GM21515 (cell line): ENCODE results near the gene LRRC15.

Experiments
- ATAC-seq: cut with Tn5 transposase; IDR thresholded peaks from one replicate; pipeline ENCODE4 v1.9.1; 2021; ENCODE audit not compliant: unreplicated experiment

Gene LRRC15

GRCh38 chr3:194336601-194337355 lies 32.8 kb downstream of the LRRC15 start:
- no peak for ATAC-seq

GRCh38 chr3:194333981-194334320 lies 35.6 kb downstream of the LRRC15 start:
- no peak for ATAC-seq

- ATAC-seq: peak; percentile 85
Observed at GRCh38 chr3:194333212-194333980, 36.1 kb downstream of the LRRC15 start.

- ATAC-seq: no peak
Observed at GRCh38 chr3:194332858-194333211, 36.7 kb downstream of the LRRC15 start.

DNA sequence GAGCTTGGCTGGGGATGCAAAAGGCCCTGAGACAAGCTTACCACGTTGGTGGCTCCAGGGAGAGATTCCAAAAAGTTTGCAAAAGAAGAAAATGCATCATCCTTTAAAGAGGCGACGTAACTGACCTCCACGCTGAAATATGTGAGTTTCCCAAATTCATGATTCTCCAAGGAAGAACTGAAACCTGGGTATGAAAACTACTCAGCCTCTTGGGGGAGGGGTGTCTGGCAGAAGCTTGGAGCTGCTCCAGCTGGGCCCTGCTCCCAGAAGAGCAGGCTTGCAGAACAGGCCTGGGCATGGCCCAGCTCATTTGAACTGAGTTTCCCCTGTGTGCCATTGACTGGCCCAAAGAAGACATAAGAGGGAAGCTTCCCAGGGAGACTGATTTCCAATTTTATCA lies 39.0 kb downstream of the LRRC15 start:
- ATAC-seq: no peak

GRCh38 chr3:194330160-194330559 lies 39.4 kb downstream of the LRRC15 start:
- no peak for ATAC-seq

GRCh38 chr3:194329583-194329965 lies 40.0 kb downstream of the LRRC15 start:
- no peak for ATAC-seq

DNA sequence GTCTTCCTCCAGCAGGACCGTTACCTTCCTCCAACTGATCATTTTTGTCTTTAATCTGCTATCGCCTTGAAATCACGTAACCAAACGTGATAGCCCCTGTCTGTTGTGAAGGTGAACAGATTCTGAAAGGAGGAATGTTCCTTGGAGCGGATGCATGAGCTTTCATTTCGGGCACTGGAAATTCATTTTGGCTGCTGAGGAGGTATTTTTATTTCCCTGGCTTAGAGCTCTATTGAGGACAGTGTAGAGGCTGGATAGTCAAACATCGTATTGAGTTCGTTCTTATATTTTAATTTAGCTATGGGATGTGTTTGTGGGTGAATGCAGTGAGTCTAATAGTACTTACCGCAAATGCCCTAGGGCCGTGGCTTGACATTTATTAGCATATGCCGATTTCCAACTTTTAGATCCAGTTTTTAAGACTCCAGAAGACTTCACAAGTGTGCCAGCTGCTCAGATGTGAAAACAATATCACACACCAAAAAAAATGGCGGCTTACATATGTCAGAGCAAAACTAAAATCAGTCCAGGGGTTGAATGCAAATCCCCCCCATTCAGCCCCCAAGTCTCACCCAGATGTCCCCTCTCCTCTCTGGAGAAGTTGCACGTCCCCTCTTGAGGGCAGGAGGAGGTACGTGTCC lies 40.5 kb downstream of the LRRC15 start:
- ATAC-seq: no peak

DNA sequence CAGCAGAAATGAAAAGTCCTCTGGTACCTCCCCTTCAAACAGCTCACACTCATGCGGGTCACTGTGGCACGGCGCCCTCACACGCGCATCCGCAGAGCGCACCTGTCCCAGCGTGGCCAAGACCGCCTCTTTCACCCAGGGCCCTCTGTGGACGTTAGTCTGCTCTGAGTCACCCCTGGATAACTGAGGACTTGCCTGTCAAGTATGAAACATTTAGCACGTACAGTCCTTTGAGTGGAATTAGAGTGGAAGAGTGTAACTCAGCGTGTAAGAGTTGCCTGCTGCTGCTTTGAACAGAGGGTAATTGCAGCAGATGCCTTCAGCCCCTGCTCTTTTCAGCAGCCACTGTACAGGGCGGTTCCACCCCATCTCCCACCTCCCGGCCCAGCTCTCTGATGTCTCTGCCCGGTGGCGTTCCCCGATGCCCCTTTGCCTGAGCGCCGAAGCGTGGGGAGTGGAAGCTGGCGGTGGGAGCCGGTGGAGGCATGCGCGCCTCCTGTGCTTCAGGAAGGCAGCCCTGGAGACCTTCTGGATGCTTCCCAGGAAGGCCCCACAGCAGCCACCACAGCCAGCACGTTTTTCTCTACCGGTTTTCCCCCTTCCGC lies 41.4 kb downstream of the LRRC15 start:
- ATAC-seq: no peak

GRCh38 chr3:194327218-194328052 lies 42.1 kb downstream of the LRRC15 start:
- no peak for ATAC-seq

- ATAC-seq: no peak
Observed at GRCh38 chr3:194326968-194327217, 42.6 kb downstream of the LRRC15 start.

GRCh38 chr3:194326192-194326967 lies 43.2 kb downstream of the LRRC15 start:
- no peak for ATAC-seq

DNA sequence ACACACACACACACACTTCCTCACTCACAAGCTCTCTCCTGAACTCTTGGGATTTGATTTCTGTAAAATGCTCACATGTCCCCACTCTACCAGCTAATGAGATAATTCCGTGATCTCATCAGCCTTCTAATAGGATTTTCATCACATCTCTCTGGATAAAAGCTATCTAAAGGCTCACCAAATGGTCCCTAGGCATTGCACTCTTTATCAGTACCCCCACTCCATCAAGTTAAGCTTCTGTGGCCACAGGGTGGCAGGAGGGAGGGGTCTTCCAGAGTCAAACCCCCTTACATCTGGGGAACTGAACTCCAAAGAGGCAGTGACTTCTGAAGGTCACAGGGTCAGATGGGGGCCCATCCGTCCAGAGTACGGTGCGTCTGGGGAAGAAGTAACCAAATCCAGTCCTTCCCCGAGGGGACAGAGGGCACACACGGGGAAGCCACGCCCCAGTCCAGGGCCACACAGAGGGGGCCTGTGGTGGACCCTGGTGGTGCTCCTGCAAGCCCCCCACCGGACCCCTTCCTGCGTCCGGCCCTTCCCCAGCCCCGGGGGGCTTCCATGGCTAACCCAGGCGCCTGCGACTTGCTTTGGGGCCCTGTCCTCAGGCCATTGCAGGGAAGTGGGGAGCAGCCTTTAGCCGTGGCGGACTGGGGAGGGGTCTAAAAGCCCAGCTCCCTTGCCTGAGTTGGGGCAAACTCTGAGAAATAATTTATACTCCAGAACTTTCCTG lies 44.0 kb downstream of the LRRC15 start:
- no peak for ATAC-seq

- no peak for ATAC-seq
Observed at GRCh38 chr3:194324823-194325327, 44.7 kb downstream of the LRRC15 start.

- no peak for ATAC-seq
Observed at GRCh38 chr3:194323785-194324735, 45.5 kb downstream of the LRRC15 start.

DNA sequence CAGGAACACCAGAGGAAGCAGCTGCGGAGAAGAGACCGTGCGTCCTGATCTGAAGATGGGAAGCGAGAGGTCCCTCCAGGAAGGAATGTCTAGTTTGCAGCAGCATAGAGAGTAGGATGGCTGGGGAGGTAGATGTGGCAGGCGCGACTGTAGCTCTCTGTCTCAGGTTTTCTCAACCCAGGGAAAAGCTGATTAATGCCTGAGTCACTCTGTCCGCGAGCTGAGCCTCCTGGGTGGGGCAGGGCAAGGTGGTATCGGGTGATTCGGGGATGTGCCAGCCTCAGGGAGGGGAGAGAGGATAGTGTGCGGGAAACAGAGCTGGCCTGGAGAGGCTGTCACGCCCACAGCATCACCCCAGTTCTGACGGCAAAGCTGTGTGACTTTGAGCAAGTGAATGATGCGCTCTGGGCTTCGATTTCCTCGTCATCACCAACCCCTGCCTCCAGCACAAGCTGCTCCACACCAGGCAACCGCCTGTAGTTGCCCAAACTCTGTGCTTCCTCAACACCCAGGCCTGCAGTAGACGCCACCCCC lies 46.8 kb downstream of the LRRC15 start:
- no peak for ATAC-seq

DNA sequence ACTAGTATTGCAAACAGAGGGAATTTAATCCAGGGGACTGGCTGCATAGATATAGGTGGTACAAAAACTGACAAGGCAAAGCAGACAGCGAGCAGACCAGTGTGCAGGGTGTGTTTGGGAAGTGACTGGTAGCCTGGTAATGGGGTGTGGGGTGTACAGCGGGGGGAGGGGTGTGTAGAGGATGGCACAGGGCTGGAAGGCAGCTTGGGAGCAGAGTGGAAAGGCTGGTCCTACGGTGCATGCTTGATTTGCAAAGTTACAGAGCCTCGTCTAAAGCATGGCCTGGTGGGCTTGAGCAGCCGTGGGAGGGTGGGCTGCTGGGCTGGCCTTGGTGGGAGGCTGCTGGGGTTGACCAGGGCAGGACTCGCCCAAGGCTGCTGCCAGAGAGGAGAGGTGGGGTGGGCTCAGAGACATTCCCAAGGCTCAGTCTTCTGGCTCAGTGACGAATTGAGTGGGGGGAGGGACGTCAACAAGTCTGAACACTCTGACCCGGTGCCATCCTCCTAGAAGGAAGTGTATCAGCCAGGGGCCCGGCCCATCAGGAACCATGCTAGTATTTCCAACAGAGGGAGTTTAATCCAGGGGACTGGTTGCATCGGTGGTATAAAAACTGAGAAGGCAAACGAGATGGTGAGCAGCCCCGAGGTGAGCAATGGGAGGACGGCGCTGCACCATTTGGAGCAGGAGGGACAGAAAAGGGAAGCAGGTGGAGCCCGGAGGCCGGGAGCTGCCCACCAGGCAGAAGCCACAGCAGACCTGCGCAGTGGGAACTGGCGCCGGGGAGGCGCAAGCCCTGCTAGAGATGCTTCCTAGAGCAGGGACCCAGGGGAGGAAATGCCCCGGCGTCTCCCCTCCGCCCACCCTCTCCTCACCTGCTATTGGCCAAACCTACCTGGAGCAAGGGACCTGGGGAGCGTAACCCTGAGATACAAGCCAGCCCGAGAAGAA lies 47.6 kb downstream of the LRRC15 start:
- ATAC-seq: no peak
